ENCODE results near the gene SLC25A41. TPM values are rescaled to one million over a fixed set of nuclear protein-coding genes. Genes with fewer than 3 reads are reported as not detected.
"Not testable (repeated sequence)": the region's sequence is repeated elsewhere in the genome, so short reads cannot be mapped to it uniquely, and the experiment has no call there.

SLC25A41 gene
- total and polyA plus RNA-seq, 4 donors: 0.23 to 1.8 TPM; not detected in 2

DNA sequence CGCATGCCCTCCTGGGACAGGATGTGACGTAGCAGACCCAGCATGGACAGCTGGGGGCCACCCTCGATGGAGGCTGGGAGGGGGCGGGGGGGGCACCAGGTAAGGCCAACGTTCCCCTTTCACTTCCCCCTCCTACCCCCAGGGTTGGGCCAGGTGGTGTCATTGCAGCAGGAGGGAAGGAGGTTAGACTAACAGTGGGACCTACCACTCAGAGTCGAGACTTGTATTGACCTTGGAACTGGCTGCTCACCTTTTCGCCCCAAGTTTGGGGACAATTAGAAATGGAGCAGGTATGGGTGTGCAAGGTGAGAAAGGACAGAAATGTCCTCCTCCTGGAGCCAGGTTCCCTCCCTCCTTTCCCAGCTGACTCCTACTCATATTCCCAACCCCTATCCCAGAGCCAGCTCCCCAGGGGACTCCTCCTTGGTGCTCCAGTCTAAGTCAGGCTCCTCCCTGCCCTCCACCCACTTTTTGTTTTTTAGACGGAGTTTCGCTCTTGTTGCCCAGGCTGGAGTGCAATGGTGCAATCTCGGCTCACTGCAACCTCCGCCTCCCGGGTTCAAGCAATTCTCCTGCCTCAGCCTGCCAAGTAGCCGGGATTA, 8.6 kb upstream of the SLC25A41 start:
- no peak for ATAC-seq (ENCODE audit: low FRiP score)
- Histone ChIP-seq H3K27me3 (ENCODE audit: control insufficient read depth in 1 of 2, insufficient read depth in 2 of 2, low read length in 1 of 2) (no peaks in the 10 kb centered on the region), H3K4me1 (ENCODE audit: control insufficient read depth in 1 of 2, insufficient read depth in 2 of 2, low read length in 2 of 2) (no peaks in the 10 kb centered on the region), H3K27ac (ENCODE audit: low read depth in 1 of 2, low read length in 2 of 2) (no peak overlapping the region), H3K4me3 (ENCODE audit: low read length in 2 of 2) (no peak overlapping the region), H3K9me3 (ENCODE audit: control insufficient read depth, low read length) (no peaks in the 10 kb centered on the region), H3K36me3 (ENCODE audit: control insufficient read depth in 1 of 2, insufficient read depth in 2 of 2, low read length in 1 of 2) (peaks cover 0 to 2% of the 10 kb centered on the region in 2 donors)
- intact Hi-C loops (cut with DNase I): no loop called here
- DNase-seq: no peak
- WGBS, 2 donors: 84 to 93% methylated on average over 13 of the region's 13 CpGs

DNA sequence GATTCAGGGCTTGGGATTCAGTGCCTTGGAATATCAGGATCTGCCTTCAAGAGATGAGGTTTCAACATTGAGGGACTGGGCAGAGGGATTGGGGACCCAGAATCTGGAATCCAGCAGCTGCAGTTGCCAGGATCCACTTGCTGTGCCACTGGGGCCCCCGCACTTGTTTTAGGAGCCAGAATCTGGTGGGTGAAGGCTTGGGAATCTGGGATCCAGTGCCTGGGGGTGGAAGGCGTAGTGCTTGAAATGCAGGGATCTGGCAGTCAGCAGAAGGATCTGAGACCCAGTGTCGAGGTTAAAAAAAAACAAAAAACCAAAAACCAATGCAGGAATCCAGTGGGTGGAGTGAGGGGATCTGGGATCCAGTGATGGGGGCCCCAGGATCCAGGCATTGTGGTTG, 7.3 kb upstream of the SLC25A41 start:
- ATAC-seq (ENCODE audit: low FRiP score) (no peak), DNase-seq (no peak)
- Histone ChIP-seq H3K36me3 (ENCODE audit: control insufficient read depth in 1 of 2, insufficient read depth in 2 of 2, low read length in 1 of 2) (peaks cover 0 to 2% of the 10 kb centered on the region in 2 donors), H3K27me3 (ENCODE audit: control insufficient read depth in 1 of 2, insufficient read depth in 2 of 2, low read length in 1 of 2) (no peaks in the 10 kb centered on the region), H3K4me3 (ENCODE audit: low read length in 2 of 2) (no peak overlapping the region), H3K9me3 (ENCODE audit: control insufficient read depth, low read length) (no peaks in the 10 kb centered on the region), H3K4me1 (ENCODE audit: control insufficient read depth in 1 of 2, insufficient read depth in 2 of 2, low read length in 2 of 2) (no peaks in the 10 kb centered on the region), H3K27ac (ENCODE audit: low read depth in 1 of 2, low read length in 2 of 2) (no peak overlapping the region)
- WGBS, 2 donors: 85 to 96% methylated on average over 3 of the region's 3 CpGs
- intact Hi-C loops (cut with DNase I): no loop called here

GRCh38 chr19:6439743-6440142, 6.2 kb upstream of the SLC25A41 start:
- no peaks in the 10 kb centered on the region for H3K27me3 ChIP-seq (ENCODE audit: control insufficient read depth in 1 of 2, insufficient read depth in 2 of 2, low read length in 1 of 2)
- 83 to 85% methylated on average over 4 of the region's 4 CpGs for WGBS, 2 donors
- peaks cover 0 to 2% of the 10 kb centered on the region in 2 donors for H3K36me3 ChIP-seq (ENCODE audit: control insufficient read depth in 1 of 2, insufficient read depth in 2 of 2, low read length in 1 of 2)
- no peaks in the 10 kb centered on the region for H3K4me1 ChIP-seq (ENCODE audit: control insufficient read depth in 1 of 2, insufficient read depth in 2 of 2, low read length in 2 of 2)
- no peaks in the 10 kb centered on the region for H3K9me3 ChIP-seq (ENCODE audit: control insufficient read depth, low read length)
- no peak for DNase-seq
- H3K27ac ChIP-seq (ENCODE audit: low read depth in 1 of 2, low read length in 2 of 2): no peak overlapping the region
- intact Hi-C loops (cut with DNase I): no loop called here
- no peak overlapping the region for H3K4me3 ChIP-seq (ENCODE audit: low read length in 2 of 2)
- no peak for ATAC-seq (ENCODE audit: low FRiP score)

- H3K27me3 ChIP-seq (ENCODE audit: control insufficient read depth in 1 of 2, insufficient read depth in 2 of 2, low read length in 1 of 2): no peaks in the 10 kb centered on the region
- no peak for DNase-seq
- WGBS, 2 donors: 86 to 89% methylated on average over 11 of the region's 11 CpGs
- ATAC-seq (ENCODE audit: low FRiP score): no peak
- H3K9me3 ChIP-seq (ENCODE audit: control insufficient read depth, low read length): no peaks in the 10 kb centered on the region
- H3K4me3 ChIP-seq (ENCODE audit: low read length in 2 of 2): no peak overlapping the region
- no peak overlapping the region for H3K27ac ChIP-seq (ENCODE audit: low read depth in 1 of 2, low read length in 2 of 2)
- no peaks in the 10 kb centered on the region for H3K36me3 ChIP-seq (ENCODE audit: control insufficient read depth in 1 of 2, insufficient read depth in 2 of 2, low read length in 1 of 2)
- H3K4me1 ChIP-seq (ENCODE audit: control insufficient read depth in 1 of 2, insufficient read depth in 2 of 2, low read length in 2 of 2): no peaks in the 10 kb centered on the region
- intact Hi-C loops (cut with DNase I): no loop called here
These were observed 398 bp downstream of the SLC25A41 start for GRCh38 chr19:6433165-6433564.

GRCh38 chr19:6431891-6432290, 1.7 kb downstream of the SLC25A41 start:
- Histone ChIP-seq H3K36me3 (ENCODE audit: control insufficient read depth in 1 of 2, insufficient read depth in 2 of 2, low read length in 1 of 2) (no peaks in the 10 kb centered on the region), H3K27me3 (ENCODE audit: control insufficient read depth in 1 of 2, insufficient read depth in 2 of 2, low read length in 1 of 2) (no peaks in the 10 kb centered on the region), H3K27ac (ENCODE audit: low read depth in 1 of 2, low read length in 2 of 2) (no peak overlapping the region), H3K4me3 (ENCODE audit: low read length in 2 of 2) (no peak overlapping the region), H3K4me1 (ENCODE audit: control insufficient read depth in 1 of 2, insufficient read depth in 2 of 2, low read length in 2 of 2) (no peaks in the 10 kb centered on the region), H3K9me3 (ENCODE audit: control insufficient read depth, low read length) (no peaks in the 10 kb centered on the region)
- DNase-seq: no peak
- WGBS, 2 donors: 88 to 92% methylated on average over 11 of the region's 11 CpGs
- intact Hi-C loops (cut with DNase I): no loop called here
- no peak for ATAC-seq (ENCODE audit: low FRiP score)

DNA sequence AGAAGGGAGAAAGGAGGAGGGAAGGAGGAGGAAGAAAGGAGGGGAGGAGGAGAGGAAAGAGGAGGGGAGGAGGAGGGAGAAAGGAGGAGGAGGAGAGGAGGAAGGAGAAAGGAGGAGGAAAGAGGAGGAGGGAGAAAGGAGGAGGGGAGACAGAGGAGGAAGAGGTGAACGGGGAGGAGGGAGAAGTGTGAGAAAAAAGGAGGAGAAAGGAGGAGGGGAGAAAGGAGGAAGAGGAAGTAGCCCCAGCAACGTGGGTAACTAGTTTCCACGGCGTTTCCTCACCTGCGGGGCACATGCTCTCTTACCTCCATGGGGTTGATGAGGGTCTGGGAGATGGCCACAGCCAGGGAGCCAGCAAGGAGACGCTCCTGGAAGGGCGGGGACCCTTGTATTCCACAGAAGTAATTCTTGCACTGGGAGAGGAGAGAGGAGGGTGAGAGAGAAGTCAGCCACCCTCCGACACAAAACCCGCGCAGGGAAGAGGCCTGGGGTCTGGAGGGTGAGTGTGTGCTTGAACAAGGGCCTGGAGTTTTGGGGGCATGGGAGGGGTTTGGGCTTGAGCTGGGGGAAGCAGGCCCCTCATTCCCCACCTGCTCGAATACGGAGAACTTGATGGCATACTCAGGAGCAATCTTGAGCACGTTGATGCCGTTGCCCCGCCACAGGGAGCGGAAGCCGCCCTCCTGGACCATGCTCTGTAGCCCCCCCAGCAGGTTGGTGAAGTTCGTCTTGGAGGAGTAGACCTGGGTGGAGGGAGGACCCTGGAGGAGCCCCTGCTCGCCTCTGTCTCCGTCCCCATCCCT, 3.9 kb downstream of the SLC25A41 start:
- H3K27me3 ChIP-seq (ENCODE audit: control insufficient read depth in 1 of 2, insufficient read depth in 2 of 2, low read length in 1 of 2): no peaks in the 10 kb centered on the region
- intact Hi-C loops (cut with DNase I): no loop called here
- no peak overlapping the region for H3K4me3 ChIP-seq (ENCODE audit: low read length in 2 of 2)
- H3K9me3 ChIP-seq (ENCODE audit: control insufficient read depth, low read length): no peaks in the 10 kb centered on the region
- no peak for ATAC-seq (ENCODE audit: low FRiP score)
- H3K27ac ChIP-seq (ENCODE audit: low read depth in 1 of 2, low read length in 2 of 2): no peak overlapping the region
- H3K36me3 ChIP-seq (ENCODE audit: control insufficient read depth in 1 of 2, insufficient read depth in 2 of 2, low read length in 1 of 2): no peaks in the 10 kb centered on the region
- no peaks in the 10 kb centered on the region for H3K4me1 ChIP-seq (ENCODE audit: control insufficient read depth in 1 of 2, insufficient read depth in 2 of 2, low read length in 2 of 2)
- no peak for DNase-seq
- WGBS, 2 donors: 58 to 62% methylated on average over 20 of the region's 20 CpGs

- H3K4me1 ChIP-seq (ENCODE audit: control insufficient read depth in 1 of 2, insufficient read depth in 2 of 2, low read length in 2 of 2); intact Hi-C loops (cut with DNase I); H3K4me3 ChIP-seq (ENCODE audit: low read length in 2 of 2): not testable (repeated sequence)
These were observed 4.7 kb downstream of the SLC25A41 start for GRCh38 chr19:6428692-6429418.

GRCh38 chr19:6427131-6427530, 6.4 kb downstream of the SLC25A41 start:
- no peak overlapping the region for H3K27ac ChIP-seq (ENCODE audit: low read depth in 1 of 2, low read length in 2 of 2)
- no peak overlapping the region for H3K4me3 ChIP-seq (ENCODE audit: low read length in 2 of 2)
- no peaks in the 10 kb centered on the region for H3K27me3 ChIP-seq (ENCODE audit: control insufficient read depth in 1 of 2, insufficient read depth in 2 of 2, low read length in 1 of 2)
- WGBS, 2 donors: 95 to 96% methylated on average over 17 to 18 of the region's 18 CpGs
- ATAC-seq (ENCODE audit: low FRiP score) (no peak), DNase-seq (no peak)
- H3K36me3 ChIP-seq (ENCODE audit: control insufficient read depth in 1 of 2, insufficient read depth in 2 of 2, low read length in 1 of 2): no peaks in the 10 kb centered on the region
- H3K4me1 ChIP-seq (ENCODE audit: control insufficient read depth in 1 of 2, insufficient read depth in 2 of 2, low read length in 2 of 2): no peaks in the 10 kb centered on the region
- no peaks in the 10 kb centered on the region for H3K9me3 ChIP-seq (ENCODE audit: control insufficient read depth, low read length)
- intact Hi-C loops (cut with DNase I): no loop called here

More at GRCh38 chr19:6428692-6429418, 4.7 kb downstream of the SLC25A41 start:
- H3K36me3 ChIP-seq (ENCODE audit: control insufficient read depth in 1 of 2, insufficient read depth in 2 of 2, low read length in 1 of 2); DNase-seq; H3K27ac ChIP-seq (ENCODE audit: low read depth in 1 of 2, low read length in 2 of 2); H3K9me3 ChIP-seq (ENCODE audit: control insufficient read depth, low read length); H3K27me3 ChIP-seq (ENCODE audit: control insufficient read depth in 1 of 2, insufficient read depth in 2 of 2, low read length in 1 of 2); ATAC-seq (ENCODE audit: low FRiP score): not testable (repeated sequence)
- 91% methylated on average over 2 of the region's 2 CpGs for WGBS, 2 donors

Data from aorta (tissue), 5 donors.